Stomach (tissue), 4 donors: Measurements from ENCODE around the gene EOLA2.
"Not testable (repeated sequence)": the region's sequence is repeated elsewhere in the genome, so short reads cannot be mapped to it uniquely, and the experiment has no call there.

Source experiments
- EP300 ChIP-seq: sonication (generic); formaldehyde crosslinking; IDR thresholded peaks from one replicate; pipeline ENCODE4 v1.6.1; 2017; ENCODE audit warnings: antibody characterized with exemption
- POLR2A ChIP-seq, 4 donors: fragments of 450-650 bp; IDR thresholded peaks; one replicate each; pipeline ENCODE4 v1.6.1; 2016; ENCODE audit warnings: antibody characterized with exemption in 4 of 4, control low read depth in 2 of 4, mild to moderate bottlenecking in 1 of 4, moderate library complexity in 1 of 4
- POLR2AphosphoS5 ChIP-seq, 3 donors: sonication (generic); formaldehyde crosslinking; IDR thresholded peaks; one replicate each; pipeline ENCODE4 v1.6.1; 2016; ENCODE audit warnings: antibody characterized with exemption in 3 of 3
- TF ChIP-seq, protein P1 (sequence below), 7 experiments: fragments of 450-650 bp in 4 of 7; fragments of 200-600 bp in 3 of 7; sonication (generic) in 3 of 7; IDR thresholded peaks; one replicate each; pipeline ENCODE4 v1.5.1; 2016 to 2019; ENCODE audit warnings: antibody characterized with exemption in 7 of 7, control low read depth in 2 of 7, mild to moderate bottlenecking in 1 of 7

DNA sequence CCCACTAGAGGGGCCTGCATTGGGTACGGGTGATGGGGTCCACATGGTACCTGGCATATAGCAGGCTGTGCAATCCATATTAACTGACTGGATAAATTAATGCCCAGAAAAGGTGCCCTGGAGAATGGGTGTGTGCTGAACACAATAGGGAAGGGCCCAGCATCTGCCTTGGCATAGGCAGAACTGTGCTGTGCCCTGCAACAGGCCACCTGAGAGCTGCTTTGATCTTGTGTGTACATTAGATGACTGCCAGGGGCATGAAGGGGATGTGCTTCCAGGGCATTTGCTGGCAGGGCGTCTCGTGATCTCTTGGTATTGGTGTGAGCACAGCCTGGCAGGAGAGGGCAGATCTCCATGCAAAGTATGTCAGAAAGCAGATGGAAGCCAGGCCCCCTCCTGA lies 8.6 kb upstream of the EOLA2 start:
- TF ChIP-seq, protein P1, sequence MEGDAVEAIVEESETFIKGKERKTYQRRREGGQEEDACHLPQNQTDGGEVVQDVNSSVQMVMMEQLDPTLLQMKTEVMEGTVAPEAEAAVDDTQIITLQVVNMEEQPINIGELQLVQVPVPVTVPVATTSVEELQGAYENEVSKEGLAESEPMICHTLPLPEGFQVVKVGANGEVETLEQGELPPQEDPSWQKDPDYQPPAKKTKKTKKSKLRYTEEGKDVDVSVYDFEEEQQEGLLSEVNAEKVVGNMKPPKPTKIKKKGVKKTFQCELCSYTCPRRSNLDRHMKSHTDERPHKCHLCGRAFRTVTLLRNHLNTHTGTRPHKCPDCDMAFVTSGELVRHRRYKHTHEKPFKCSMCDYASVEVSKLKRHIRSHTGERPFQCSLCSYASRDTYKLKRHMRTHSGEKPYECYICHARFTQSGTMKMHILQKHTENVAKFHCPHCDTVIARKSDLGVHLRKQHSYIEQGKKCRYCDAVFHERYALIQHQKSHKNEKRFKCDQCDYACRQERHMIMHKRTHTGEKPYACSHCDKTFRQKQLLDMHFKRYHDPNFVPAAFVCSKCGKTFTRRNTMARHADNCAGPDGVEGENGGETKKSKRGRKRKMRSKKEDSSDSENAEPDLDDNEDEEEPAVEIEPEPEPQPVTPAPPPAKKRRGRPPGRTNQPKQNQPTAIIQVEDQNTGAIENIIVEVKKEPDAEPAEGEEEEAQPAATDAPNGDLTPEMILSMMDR (IDR thresholded peaks at IDR 0.05), result not testable (repeated sequence)
- not testable (repeated sequence) for TF ChIP-seq POLR2A (IDR thresholded peaks at IDR 0.05); POLR2AphosphoS5 (IDR thresholded peaks at IDR 0.05); EP300
